ENCODE measurements around the gene SPRING1.

The SPRING1 gene

DNA sequence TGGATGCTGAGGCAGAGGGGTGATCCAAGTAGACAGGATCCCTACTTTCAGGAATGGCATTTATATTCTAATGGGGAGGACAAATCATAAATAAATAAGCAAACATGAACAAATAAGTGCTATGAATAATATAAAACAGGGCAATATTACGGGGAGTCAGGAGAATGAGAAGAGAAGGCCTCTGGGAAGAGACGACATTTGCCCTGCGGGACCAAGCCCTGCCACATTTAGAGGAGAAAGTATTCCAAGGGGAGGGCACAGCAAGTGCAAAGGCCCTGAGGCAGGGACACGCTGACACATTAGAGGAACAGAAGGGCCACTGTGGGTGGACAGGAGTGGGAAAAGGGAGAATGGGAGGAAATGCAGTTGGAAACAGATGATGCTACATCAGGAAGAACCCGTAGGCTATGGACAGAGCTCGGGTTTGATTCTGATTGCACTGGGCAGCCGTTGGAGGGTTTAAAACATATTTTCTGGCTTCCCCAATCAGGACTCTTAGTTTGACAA is 1.6 kb upstream of the SPRING1 start:
- DNase-seq: no peak

DNA sequence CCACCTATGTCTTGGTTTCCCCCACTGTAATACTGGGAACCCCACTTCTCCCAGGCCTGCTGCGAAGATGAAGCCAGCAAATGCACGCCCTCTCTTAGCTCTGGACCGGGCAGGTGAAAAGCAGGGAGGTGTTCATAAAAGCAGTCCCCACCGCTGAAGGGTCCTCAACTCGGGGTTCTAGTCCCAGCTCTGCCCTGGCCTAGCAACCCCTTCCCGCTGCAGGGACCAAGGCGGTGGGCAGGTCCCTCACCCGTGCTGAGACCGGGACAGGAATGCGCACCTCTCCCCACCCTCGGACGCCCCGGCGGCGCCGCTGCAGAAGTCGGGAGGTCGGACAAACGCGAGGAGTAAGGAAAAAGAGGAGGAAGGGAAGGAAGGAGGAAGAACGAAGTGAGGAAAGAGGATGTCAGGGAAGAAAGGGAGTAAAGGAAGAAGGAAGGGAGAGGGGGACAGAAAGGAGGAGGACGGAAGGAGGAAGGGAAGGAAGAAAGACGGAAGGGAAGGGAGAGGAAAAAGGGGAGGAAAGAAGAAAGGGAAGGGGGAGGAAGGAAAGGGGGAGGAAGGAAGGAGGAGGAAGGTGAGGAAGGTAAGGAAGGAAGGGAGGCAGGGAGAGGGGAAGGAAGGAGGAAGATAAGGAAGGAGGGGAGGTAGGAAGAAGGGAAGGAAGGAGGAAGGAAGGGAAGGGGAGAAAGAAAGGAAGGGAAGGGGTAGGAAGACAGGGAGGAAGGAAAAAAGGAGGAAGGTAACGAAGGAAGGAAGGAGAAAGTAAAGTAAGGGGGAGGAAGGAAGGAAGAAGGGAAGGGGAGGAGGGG is 701 bp downstream of the SPRING1 start:
- DNase-seq: no peak

DNA sequence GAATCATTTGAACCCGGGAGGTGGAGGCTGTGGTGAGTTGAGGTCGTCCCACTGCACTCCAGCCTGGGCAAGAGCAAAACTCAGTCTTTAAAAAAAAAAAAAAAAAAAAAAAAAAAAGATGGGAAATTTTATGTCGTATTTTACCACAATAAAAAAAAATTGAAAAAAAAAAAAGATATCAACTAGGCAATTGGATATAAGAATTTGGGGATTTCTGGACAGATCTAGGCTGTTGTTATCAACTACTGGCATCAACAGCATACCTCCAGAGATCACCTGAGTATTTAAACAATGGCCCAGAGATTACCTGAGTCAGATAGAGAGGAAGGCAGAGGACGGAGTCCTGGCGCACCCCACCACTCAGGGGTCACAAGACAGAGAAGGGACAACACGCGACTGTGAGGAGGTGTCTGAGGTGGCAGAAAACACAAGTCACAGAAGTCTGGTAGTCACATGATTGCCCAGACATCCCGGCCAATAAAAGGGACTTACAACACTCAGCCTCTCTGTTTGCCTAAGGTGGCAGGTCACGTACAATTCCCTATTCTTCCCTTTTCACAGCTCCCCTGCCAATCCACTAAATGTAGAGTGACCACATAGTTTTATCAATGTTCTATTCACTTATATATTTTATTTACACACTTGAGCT is 1.8 kb downstream of the SPRING1 start:
- DNase-seq: no peak

DNA sequence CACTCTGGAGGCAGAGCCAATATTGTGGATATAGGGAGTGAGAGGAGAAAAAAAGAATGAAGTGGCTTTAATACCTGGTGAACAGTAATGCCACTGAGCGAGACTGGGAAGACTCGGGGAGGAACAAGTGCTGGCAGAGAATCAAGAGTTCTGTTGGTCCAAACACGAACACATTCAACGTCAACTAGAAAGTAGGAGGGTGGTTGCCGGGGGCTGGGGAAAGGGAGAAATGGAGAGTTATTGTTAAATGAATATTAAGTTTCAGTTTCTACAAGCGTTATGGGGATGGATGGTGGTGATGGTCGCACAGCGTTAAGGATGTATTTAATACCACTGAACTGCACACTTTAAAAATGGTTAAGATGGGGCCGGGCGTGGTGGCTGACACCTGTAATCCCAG is 2.8 kb downstream of the SPRING1 start:
- no peak for DNase-seq

- DNase-seq: no peak
Observed at GRCh38 chr12:116734156-116734768, 3.6 kb downstream of the SPRING1 start.

- DNase-seq: no peak
Observed at GRCh38 chr12:116731801-116732200, 6.1 kb downstream of the SPRING1 start.

- DNase-seq: no peak
Observed at GRCh38 chr12:116727891-116728290, 10.0 kb downstream of the SPRING1 start.

DNA sequence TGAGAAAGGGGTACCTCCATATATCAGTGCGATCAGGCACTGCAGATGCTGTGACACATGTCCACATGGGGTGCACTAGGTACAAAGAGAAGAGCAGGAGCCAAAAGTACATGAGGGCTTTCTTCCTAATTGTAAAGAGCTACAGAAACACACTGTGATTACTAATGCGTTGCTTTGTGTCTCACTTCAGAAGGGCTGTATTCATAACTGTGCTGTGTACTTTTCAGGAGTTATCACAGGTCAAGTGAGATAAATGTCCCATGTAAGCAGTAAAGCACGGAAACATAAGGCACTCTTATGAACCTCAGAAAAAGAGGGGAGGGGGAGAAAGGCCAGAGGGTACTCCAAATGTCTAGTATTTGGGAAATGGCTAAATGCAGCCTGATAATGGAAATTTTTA is 10.6 kb downstream of the SPRING1 start:
- no peak for DNase-seq

DNA sequence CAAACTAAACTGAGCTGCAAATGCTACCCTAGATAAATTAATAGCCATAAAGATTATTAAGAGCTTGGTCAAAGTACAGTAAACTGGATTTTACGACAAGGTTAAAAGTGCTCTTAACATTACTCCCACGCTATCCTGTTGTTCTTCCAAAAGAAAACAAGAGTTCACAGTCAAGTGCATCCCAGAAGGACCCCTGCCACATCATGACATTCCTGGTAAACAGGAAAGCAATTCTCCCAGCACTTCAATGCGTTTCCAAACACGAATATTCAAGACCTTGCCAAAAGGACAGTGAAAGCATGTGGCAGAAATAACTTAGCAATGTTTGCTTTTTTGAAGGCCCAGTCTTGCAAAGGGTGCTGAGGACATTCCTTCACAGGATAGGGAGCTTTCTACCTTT is 11.2 kb downstream of the SPRING1 start:
- no peak for DNase-seq

GRCh38 chr12:116722245-116722644 is 15.6 kb downstream of the SPRING1 start:
- DNase-seq: no peak

DNA sequence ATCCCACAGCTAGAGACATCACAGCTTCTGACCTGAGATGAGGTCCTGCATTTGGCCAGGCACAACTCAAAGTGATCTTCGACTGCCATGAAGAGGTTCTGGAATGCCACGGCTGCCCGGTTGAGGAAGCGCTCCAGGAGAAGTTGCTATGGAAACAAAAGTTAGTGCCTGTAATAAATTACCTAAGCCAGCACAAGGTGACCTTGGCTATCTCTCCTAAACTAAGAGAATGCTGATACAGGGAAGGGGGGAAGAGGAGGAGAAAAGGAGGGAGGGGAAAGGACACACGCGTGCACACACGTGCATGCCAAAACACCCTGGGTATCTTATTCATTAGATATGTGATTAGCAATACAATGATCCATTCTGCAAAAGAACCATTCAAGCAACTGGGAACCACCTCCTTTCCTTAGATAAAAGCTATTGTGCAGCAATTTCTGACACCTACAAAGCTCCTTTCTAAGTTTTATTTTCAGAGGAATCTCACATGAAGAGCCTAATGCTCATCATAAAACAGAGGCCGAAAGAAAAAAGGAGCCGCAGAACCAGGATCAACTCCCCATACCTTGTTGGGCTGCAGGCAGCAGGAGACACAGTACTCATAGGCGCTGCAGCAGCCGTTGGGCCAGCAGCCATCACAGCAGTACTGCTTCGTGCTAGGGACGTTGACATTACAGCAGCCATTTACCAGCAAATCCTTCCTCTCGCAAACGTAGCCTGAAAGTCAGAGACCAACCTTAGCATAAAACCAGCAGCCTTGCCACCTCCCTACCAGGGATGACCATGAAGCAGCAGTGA is 17.9 kb downstream of the SPRING1 start:
- DNase-seq: no peak

DNA sequence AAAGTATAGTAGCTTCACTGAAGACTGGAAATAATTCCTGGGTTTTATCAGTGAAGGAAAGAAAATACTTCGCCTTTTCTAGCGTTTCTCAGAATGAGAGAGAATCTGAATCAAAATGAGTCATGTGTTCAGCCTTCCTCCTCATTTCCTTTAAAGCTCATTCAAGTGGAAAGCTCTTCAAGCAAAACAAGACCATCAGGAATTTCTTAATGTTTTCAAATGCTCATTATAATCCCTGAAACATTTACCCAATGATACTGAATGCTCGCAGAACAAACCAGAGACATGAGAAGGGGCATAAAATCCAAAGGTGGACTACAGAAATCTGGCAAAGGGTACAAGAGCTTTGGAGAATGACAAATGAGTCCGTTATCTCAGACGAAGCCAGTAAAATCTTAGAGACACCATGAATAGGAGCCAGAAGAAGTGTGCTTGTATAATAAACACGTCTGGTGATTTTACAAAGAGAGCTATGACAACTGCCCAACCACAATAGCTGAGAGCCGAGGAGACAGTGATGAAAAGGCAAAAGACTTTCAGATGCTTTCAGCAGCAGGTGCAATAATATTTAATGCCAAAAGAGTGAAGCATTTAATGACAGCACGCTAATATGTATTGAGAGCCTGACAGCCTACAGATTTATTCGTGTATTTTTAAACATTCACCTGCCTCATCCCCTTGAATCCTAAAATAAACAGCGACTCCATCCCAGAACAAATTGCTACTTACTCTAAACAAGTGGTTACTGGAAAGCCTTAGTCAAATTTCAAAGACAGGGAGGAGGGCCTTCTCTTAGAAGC is 19.0 kb downstream of the SPRING1 start:
- DNase-seq: no peak

GRCh38 chr12:116717466-116718437 is 20.1 kb downstream of the SPRING1 start:
- DNase-seq: no peak

DNA sequence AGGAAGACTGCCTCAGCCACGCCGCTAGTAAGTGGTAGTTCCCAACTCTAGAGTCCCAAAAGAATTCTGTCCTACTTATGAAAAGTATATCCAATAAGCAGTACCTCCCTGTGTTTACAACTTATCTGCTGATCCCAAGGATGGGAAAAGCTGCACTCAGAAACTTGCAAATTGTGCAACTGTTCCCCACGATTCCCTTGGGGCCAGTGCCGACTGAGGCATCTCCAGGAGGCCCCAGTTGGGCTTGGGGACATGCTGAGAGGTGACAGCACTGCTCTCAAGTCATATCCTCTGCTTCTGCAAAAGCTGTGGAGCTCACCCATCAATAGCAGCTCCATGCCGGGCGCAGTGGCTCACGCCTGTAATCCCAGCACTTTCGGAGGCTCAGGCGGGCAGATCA is 23.7 kb downstream of the SPRING1 start:
- DNase-seq: no peak

GRCh38 chr12:116713527-116713926 is 24.3 kb downstream of the SPRING1 start:
- no peak for DNase-seq

GRCh38 chr12:116712458-116713303 is 25.2 kb downstream of the SPRING1 start:
- no peak for DNase-seq

GRCh38 chr12:116710370-116711150 is 27.3 kb downstream of the SPRING1 start:
- no peak for DNase-seq

GRCh38 chr12:116709768-116710167 is 28.1 kb downstream of the SPRING1 start:
- no peak for DNase-seq
